SK-N-SH (cell line): Measurements from ENCODE around the gene SULT1E1. TPM values are rescaled to one million over a fixed set of nuclear protein-coding genes. Genes with fewer than 3 reads are reported as not detected.

Experiments
- CTCF ChIA-PET: fragments of 300-600, 350-600 bp; formaldehyde crosslinking; extraction: SDS; loops from one replicate; lab custom pipeline; 2021; lab: Yijun Ruan, JAX
- POLR2A ChIA-PET: fragments of 350-600 bp; sonication (Branson Sonifier 250); formaldehyde crosslinking; extraction: SDS; loops from one replicate; lab custom pipeline; 2020; ENCODE audit warnings: antibody characterized with exemption, inconsistent platforms; lab: Yijun Ruan, JAX
- DNase-seq: peaks from one replicate; pipeline ENCODE4 v3.0.0; 2012
- H2AFZ ChIP-seq: fragments of 200-600 bp; sonication (generic); 2 replicates; pipeline ENCODE4 v1.8.1; 2016; ENCODE audit warnings: antibody characterized with exemption, mild to moderate bottlenecking, low read depth
- H3F3A ChIP-seq: fragments of 200-600 bp; sonication (generic); replicated peaks from 2 replicates; pipeline ENCODE3; 2016; ENCODE audit warnings: antibody characterized with exemption, mild to moderate bottlenecking; ENCODE audit not compliant: insufficient read depth
- H3K27ac ChIP-seq, 2 experiments: fragments of 200-500 bp in 1 of 2; fragments of 200-600 bp in 1 of 2; sonication (Bioruptor generic) in 1 of 2; sonication (generic), shearing (Covaris generic) in 1 of 2; 2 replicates each; pipeline versions ENCODE4 v1.5.1 to v1.6.1; 2014 to 2016; ENCODE audit warnings: low read depth in 2 of 2, inconsistent platforms in 1 of 2, low read length in 1 of 2, mild to moderate bottlenecking in 1 of 2, mixed read lengths in 1 of 2
- H3K27me3 ChIP-seq: fragments of 200-600 bp; sonication (generic), shearing (Covaris generic); 2 replicates; pipeline ENCODE4 v1.6.1; 2016; ENCODE audit warnings: mixed run types; ENCODE audit not compliant: insufficient read depth
- H3K36me3 ChIP-seq, 2 experiments: fragments of 200-500 bp in 1 of 2; fragments of 200-600 bp in 1 of 2; sonication (Bioruptor generic) in 1 of 2; sonication (generic) in 1 of 2; replicated peaks in 1 of 2; 2 replicates each; pipeline versions ENCODE3 to v1.5.1; 2014 to 2016; ENCODE audit warnings: low read length in 1 of 2, mild to moderate bottlenecking in 1 of 2; ENCODE audit not compliant: insufficient read depth in 2 of 2, control insufficient read depth in 1 of 2
- H3K4me1 ChIP-seq, 2 experiments: fragments of 200-500 bp in 1 of 2; fragments of 200-600 bp in 1 of 2; sonication (Bioruptor generic) in 1 of 2; sonication (generic), shearing (Covaris generic) in 1 of 2; 2 replicates each; pipeline versions ENCODE4 v1.5.1 to v1.6.1; 2014 to 2016; ENCODE audit warnings: low read depth in 1 of 2, low read length in 1 of 2, mixed run types in 1 of 2; ENCODE audit not compliant: insufficient read depth in 2 of 2, control insufficient read depth in 1 of 2
- H3K4me2 ChIP-seq: fragments of 200-600 bp; sonication (generic), shearing (Covaris generic); 2 replicates; pipeline ENCODE4 v1.6.1; 2017; ENCODE audit warnings: mixed run types
- H3K4me3 ChIP-seq, 2 experiments: fragments of 200-500 bp in 1 of 2; fragments of 200-600 bp in 1 of 2; sonication (Bioruptor generic) in 1 of 2; sonication (generic), shearing (Covaris generic) in 1 of 2; 2 replicates each; pipeline versions ENCODE4 v1.5.1 to v1.8.1; 2014 to 2016; ENCODE audit warnings: low read depth in 2 of 2, inconsistent platforms in 1 of 2, low read length in 1 of 2, mild to moderate bottlenecking in 1 of 2, mixed read lengths in 1 of 2, moderate library complexity in 1 of 2
- H3K79me2 ChIP-seq: fragments of 200-600 bp; sonication (generic); 2 replicates; pipeline ENCODE4 v1.8.1; 2017; ENCODE audit warnings: mild to moderate bottlenecking; ENCODE audit not compliant: insufficient read depth
- H3K9ac ChIP-seq: fragments of 200-600 bp; sonication (generic); 2 replicates; pipeline ENCODE4 v1.6.1; 2017; ENCODE audit warnings: mixed run types
- H3K9me2 ChIP-seq: fragments of 200-600 bp; sonication (generic); 2 replicates; pipeline ENCODE4 v1.6.1; 2017; ENCODE audit warnings: mixed run types
- H3K9me3 ChIP-seq: fragments of 200-600 bp; sonication (generic); 2 replicates; pipeline ENCODE4 v1.6.1; 2017; ENCODE audit warnings: mixed run types, mild to moderate bottlenecking, moderate library complexity
- H4K20me1 ChIP-seq: fragments of 200-600 bp; sonication (generic); 2 replicates; pipeline ENCODE4 v1.6.1; 2017; ENCODE audit warnings: mild to moderate bottlenecking, mixed run types; ENCODE audit not compliant: insufficient read depth
- FOXM1 ChIP-seq: IDR thresholded peaks from 2 replicates; pipeline ENCODE4 v1.4.0; 2012; ENCODE audit warnings: low read depth, mild to moderate bottlenecking
- GATA2 ChIP-seq: sonication (generic); formaldehyde crosslinking; IDR thresholded peaks from 2 replicates; pipeline ENCODE4 v1.5.0; 2020; ENCODE audit warnings: mild to moderate bottlenecking, missing genetic modification reagents
- MXI1 ChIP-seq: IDR thresholded peaks from 2 replicates; pipeline ENCODE4 v1.6.1; 2012; ENCODE audit warnings: mild to moderate bottlenecking, low read depth, low read length, improper control_type of control experiment
- SIN3A ChIP-seq: IDR thresholded peaks from 2 replicates; pipeline ENCODE4 v1.6.1; 2012; ENCODE audit warnings: low read depth, mild to moderate bottlenecking, low read length, moderate library complexity, borderline replicate concordance
- WGBS: methylation state at CpG from one replicate; pipeline ENCODE4 v1.1.6; 2017; ENCODE audit warnings: low lambda C conversion rate; 5-methylcytosine and 5-hydroxymethylcytosine counted together
- polyA plus RNA-seq, 3 experiments: library from polyadenylated mRNA; depleted of rRNA; stranded (reverse); fragments of >200 nt; gene quantifications; 2 replicates each; pipeline ENCODE4 v1.2.3, GENCODE V29; 2012
- TF ChIP-seq, protein P1 (sequence below): IDR thresholded peaks from 2 replicates; pipeline ENCODE4 v1.4.0; 2012; ENCODE audit warnings: low read depth, borderline replicate concordance
- TF ChIP-seq, protein P2 (sequence below): IDR thresholded peaks from 2 replicates; pipeline ENCODE4 v1.4.0; 2012; ENCODE audit warnings: low read depth, borderline replicate concordance
- TF ChIP-seq, protein P3 (sequence below): fragments of 200-600 bp; sonication (generic); IDR thresholded peaks from 2 replicates; pipeline ENCODE4 v1.6.1; 2017; ENCODE audit warnings: antibody characterized with exemption, mild to moderate bottlenecking, moderate library complexity

Gene SULT1E1
- polyA plus RNA-seq, 1 of the 3 experiments (the other 2 are of a cell fraction): 13.7 TPM

DNA sequence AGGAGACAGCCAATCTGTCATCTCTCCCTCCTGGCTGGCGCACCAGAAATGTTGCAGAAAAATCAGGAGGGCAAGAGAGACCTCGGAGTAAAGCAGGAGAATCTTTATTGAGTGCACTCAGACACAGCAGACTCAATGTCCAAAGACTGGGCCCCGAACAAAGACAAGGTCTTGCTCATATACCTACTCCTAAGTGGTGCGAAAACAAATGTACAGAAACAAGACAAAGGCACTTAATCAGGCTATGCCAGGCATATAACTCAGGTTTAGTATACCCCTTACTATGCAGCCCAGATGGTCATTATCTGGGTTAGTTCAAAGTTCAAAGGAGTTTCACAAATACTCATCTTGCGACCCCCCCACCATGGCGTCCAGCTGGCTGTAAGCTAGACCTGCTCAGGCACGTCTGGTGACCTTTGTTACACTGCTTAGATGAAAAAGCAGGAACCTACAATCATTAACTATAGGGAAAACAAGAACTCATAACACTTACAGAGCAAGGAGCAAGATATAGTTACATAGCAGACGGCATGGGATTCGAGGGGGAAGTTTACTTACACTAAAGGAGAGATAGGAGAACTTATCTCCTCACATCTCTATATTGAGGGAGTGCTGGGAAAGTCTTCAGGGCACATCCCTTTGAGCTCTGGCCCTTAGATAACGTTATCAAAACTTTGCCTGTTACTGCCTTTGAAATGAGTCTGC lies 27.5 kb downstream of the SULT1E1 start:
- no peak overlapping the region for H3K4me3 ChIP-seq
- no peak for TF ChIP-seq SIN3A
- TF ChIP-seq, protein P1, sequence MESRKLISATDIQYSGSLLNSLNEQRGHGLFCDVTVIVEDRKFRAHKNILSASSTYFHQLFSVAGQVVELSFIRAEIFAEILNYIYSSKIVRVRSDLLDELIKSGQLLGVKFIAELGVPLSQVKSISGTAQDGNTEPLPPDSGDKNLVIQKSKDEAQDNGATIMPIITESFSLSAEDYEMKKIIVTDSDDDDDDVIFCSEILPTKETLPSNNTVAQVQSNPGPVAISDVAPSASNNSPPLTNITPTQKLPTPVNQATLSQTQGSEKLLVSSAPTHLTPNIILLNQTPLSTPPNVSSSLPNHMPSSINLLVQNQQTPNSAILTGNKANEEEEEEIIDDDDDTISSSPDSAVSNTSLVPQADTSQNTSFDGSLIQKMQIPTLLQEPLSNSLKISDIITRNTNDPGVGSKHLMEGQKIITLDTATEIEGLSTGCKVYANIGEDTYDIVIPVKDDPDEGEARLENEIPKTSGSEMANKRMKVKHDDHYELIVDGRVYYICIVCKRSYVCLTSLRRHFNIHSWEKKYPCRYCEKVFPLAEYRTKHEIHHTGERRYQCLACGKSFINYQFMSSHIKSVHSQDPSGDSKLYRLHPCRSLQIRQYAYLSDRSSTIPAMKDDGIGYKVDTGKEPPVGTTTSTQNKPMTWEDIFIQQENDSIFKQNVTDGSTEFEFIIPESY: no peak
- TF ChIP-seq GATA2: no peak
- H3K79me2 ChIP-seq: no peaks in the 10 kb centered on the region
- H4K20me1 ChIP-seq: no peaks in the 10 kb centered on the region
- H3K27ac ChIP-seq: no peak overlapping the region; a peak in 1 of 4 replicates
- no peaks in the 10 kb centered on the region for H3F3A ChIP-seq
- H3K4me1 ChIP-seq: no peaks in the 10 kb centered on the region; a peak in 2 of 4 replicates
- no peak overlapping the region for H2AFZ ChIP-seq
- no peak for DNase-seq
- 40% methylated on average over 8 of the region's 10 CpGs for WGBS
- ChIA-PET POLR2A (no interaction called here), CTCF (interaction anchor here (1.3 kb wide), 1 partner anchor 9 kb away, joined by 5 read pairs; no protein-coding TSS in a partner anchor)
- no peak overlapping the region for H3K9ac ChIP-seq
- H3K4me2 ChIP-seq: no peak overlapping the region
- H3K9me2 ChIP-seq: no peaks in the 10 kb centered on the region
- no peaks in the 10 kb centered on the region for H3K9me3 ChIP-seq
- H3K36me3 ChIP-seq: no peaks in the 10 kb centered on the region
- no peaks in the 10 kb centered on the region for H3K27me3 ChIP-seq

DNA sequence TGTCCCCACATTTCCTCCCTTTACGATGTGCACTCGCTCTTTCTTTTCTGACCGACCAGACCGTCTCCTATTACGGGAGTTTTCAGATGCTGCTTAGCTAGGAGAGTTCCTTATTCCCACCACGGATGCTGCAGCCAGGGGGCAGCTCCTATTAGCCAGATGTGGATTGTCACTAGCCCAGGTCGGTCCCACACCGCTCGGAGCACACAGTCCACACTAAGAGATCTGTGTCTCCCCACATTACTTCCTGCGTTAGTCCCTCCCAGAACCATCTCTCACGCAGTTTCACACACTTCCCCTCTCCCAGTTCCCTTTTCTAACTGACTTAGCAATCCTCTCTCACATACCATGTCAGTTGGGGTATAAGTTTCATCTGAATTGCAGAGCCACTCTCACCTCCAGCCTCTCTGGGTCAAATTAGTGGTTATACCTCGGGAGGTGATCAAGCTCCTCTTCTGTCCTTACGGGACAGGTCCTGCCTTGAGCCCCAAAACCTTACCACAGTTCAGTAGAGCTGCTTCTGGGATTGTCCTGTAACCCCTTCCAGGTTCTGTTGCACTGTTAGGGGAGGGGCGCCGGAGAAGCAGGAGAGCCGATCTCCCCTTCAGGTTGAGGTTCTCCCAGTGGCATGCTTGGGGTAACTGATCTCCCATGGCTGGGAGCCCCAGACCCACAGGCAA lies 28.2 kb downstream of the SULT1E1 start:
- DNase-seq: no peak
- Histone ChIP-seq H3K9ac (no peak overlapping the region), H3K36me3 (no peaks in the 10 kb centered on the region), H4K20me1 (no peaks in the 10 kb centered on the region), H3K9me2 (no peaks in the 10 kb centered on the region), H3K9me3 (no peaks in the 10 kb centered on the region), H3K4me2 (no peak overlapping the region), H3K4me3 (no peak overlapping the region; a peak in 1 of 4 replicates), H2AFZ (no peak overlapping the region), H3K27me3 (no peaks in the 10 kb centered on the region), H3K27ac (no peak overlapping the region; a peak in 1 of 4 replicates), H3K79me2 (no peaks in the 10 kb centered on the region), H3F3A (no peaks in the 10 kb centered on the region), H3K4me1 (no peaks in the 10 kb centered on the region; a peak in 2 of 4 replicates)
- TF ChIP-seq, protein P1: no peak
- TF ChIP-seq, protein P2, sequence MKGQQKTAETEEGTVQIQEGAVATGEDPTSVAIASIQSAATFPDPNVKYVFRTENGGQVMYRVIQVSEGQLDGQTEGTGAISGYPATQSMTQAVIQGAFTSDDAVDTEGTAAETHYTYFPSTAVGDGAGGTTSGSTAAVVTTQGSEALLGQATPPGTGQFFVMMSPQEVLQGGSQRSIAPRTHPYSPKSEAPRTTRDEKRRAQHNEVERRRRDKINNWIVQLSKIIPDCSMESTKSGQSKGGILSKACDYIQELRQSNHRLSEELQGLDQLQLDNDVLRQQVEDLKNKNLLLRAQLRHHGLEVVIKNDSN: no peak
- TF ChIP-seq MXI1: no peak
- TF ChIP-seq, protein P3, sequence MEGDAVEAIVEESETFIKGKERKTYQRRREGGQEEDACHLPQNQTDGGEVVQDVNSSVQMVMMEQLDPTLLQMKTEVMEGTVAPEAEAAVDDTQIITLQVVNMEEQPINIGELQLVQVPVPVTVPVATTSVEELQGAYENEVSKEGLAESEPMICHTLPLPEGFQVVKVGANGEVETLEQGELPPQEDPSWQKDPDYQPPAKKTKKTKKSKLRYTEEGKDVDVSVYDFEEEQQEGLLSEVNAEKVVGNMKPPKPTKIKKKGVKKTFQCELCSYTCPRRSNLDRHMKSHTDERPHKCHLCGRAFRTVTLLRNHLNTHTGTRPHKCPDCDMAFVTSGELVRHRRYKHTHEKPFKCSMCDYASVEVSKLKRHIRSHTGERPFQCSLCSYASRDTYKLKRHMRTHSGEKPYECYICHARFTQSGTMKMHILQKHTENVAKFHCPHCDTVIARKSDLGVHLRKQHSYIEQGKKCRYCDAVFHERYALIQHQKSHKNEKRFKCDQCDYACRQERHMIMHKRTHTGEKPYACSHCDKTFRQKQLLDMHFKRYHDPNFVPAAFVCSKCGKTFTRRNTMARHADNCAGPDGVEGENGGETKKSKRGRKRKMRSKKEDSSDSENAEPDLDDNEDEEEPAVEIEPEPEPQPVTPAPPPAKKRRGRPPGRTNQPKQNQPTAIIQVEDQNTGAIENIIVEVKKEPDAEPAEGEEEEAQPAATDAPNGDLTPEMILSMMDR: no peak
- no peak for TF ChIP-seq FOXM1
- ChIA-PET CTCF (no interaction called here), POLR2A (no interaction called here)
- 61% methylated on average over 13 of the region's 16 CpGs for WGBS
